Upper lobe of right lung (tissue), 1 donor: ENCODE results near the gene PBX1. TPM values are rescaled to one million over a fixed set of nuclear protein-coding genes. Genes with fewer than 3 reads are reported as not detected.

Experiments used
- ATAC-seq: fragments of 200-7000 bp; cut with Tn5 transposase; one replicate; pipeline ENCODE4 v1.9.1; 2020; ENCODE audit warnings: mild to moderate bottlenecking, moderate library complexity
- DNase-seq: peaks from one replicate; pipeline ENCODE4 v3.0.0-alpha.2; 2020
- H3K27ac ChIP-seq: fragments of 200-600 bp; one replicate; pipeline ENCODE4 v1.8.0; 2022
- H3K27me3 ChIP-seq: fragments of 200-600 bp; one replicate; pipeline ENCODE4 v1.8.0; 2022; ENCODE audit warnings: mild to moderate bottlenecking
- H3K36me3 ChIP-seq: fragments of 200-600 bp; one replicate; pipeline ENCODE4 v1.8.0; 2022
- H3K4me1 ChIP-seq: fragments of 200-600 bp; one replicate; pipeline ENCODE4 v1.8.0; 2022
- H3K4me3 ChIP-seq: fragments of 200-600 bp; one replicate; pipeline ENCODE4 v1.8.0; 2022; ENCODE audit warnings: mild to moderate bottlenecking
- H3K9me3 ChIP-seq: fragments of 200-600 bp; one replicate; pipeline ENCODE4 v1.8.0; 2022
- intact Hi-C: fragments of 100-400 bp; cut with DNase I; formaldehyde crosslinking; loops from one replicate; pipeline ENCODE4 v1.11.0; 2022
- total RNA-seq: library from RNA; stranded (reverse); fragmentation: NEBNext Ultra II Directional; extraction: Animal tissue kit (Norgen Biotek cat#: 25700); gene quantifications from one replicate; pipeline ENCODE4 v1.2.1, GENCODE V29; 2021
- TF ChIP-seq, protein P1 (sequence below): fragments of 200-600 bp; IDR thresholded peaks from one replicate; pipeline ENCODE4 v1.8.0; 2022; ENCODE audit warnings: antibody characterized with exemption
- donor health status: DM: no; HTN: yes; CAD: no; lungs with severe emphysema.

PBX1 gene
- total RNA-seq, 1 donor from 2014 or later: 56.7 TPM

- no peak overlapping the region for H3K4me3 ChIP-seq
- H3K27me3 ChIP-seq: no peaks in the 10 kb centered on the region
- intact Hi-C loops: no loop called here
- TF ChIP-seq, protein P1, sequence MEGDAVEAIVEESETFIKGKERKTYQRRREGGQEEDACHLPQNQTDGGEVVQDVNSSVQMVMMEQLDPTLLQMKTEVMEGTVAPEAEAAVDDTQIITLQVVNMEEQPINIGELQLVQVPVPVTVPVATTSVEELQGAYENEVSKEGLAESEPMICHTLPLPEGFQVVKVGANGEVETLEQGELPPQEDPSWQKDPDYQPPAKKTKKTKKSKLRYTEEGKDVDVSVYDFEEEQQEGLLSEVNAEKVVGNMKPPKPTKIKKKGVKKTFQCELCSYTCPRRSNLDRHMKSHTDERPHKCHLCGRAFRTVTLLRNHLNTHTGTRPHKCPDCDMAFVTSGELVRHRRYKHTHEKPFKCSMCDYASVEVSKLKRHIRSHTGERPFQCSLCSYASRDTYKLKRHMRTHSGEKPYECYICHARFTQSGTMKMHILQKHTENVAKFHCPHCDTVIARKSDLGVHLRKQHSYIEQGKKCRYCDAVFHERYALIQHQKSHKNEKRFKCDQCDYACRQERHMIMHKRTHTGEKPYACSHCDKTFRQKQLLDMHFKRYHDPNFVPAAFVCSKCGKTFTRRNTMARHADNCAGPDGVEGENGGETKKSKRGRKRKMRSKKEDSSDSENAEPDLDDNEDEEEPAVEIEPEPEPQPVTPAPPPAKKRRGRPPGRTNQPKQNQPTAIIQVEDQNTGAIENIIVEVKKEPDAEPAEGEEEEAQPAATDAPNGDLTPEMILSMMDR: no peak
- DNase-seq (no peak), ATAC-seq (no peak)
- H3K27ac ChIP-seq: no peak overlapping the region
- peaks cover 3% of the 10 kb centered on the region for H3K4me1 ChIP-seq
- no peaks in the 10 kb centered on the region for H3K9me3 ChIP-seq
- H3K36me3 ChIP-seq: no peaks in the 10 kb centered on the region
Observed at GRCh38 chr1:164687777-164688176, 128.8 kb downstream of the PBX1 start.

DNA sequence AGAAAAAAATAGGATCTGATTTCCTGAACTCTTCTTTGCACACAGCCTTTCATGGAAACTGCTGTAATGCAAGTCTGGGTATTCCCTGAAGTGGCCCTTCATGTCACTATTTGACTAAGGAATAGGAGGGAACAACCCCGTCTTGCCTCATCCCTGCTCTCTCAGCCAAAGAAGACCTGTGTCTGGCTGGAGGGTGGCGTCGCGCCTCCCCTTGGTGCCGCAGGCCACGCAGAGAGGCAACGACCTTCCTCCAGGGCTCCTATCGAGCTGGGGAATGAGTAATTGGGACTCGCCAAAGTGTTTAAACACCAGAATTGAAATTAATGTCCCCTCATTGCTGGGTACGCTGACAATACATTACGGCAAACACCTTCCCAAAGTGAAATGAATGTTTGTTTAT lies 129.8 kb downstream of the PBX1 start:
- TF ChIP-seq, protein P1: no peak
- no peaks in the 10 kb centered on the region for H3K27me3 ChIP-seq
- no peak overlapping the region for H3K27ac ChIP-seq
- H3K4me1 ChIP-seq: peaks cover 3% of the 10 kb centered on the region
- H3K4me3 ChIP-seq: no peak overlapping the region
- H3K36me3 ChIP-seq: no peaks in the 10 kb centered on the region
- no peaks in the 10 kb centered on the region for H3K9me3 ChIP-seq
- DNase-seq (no peak), ATAC-seq (peak; percentile 18)
- intact Hi-C loops: no loop called here

GRCh38 chr1:164689672-164690511 lies 130.9 kb downstream of the PBX1 start:
- DNase-seq (no peak), ATAC-seq (no peak)
- TF ChIP-seq, protein P1: no peak
- no peaks in the 10 kb centered on the region for H3K4me1 ChIP-seq
- no peaks in the 10 kb centered on the region for H3K36me3 ChIP-seq
- no peaks in the 10 kb centered on the region for H3K9me3 ChIP-seq
- H3K27me3 ChIP-seq: no peaks in the 10 kb centered on the region
- no peak overlapping the region for H3K4me3 ChIP-seq
- intact Hi-C loops: no loop called here
- H3K27ac ChIP-seq: no peak overlapping the region

- H3K36me3 ChIP-seq: no peaks in the 10 kb centered on the region
- no peak for DNase-seq
- H3K4me3 ChIP-seq: no peak overlapping the region
- H3K9me3 ChIP-seq: no peaks in the 10 kb centered on the region
- no peaks in the 10 kb centered on the region for H3K4me1 ChIP-seq
- H3K27ac ChIP-seq: no peak overlapping the region
- TF ChIP-seq, protein P1: no peak
- no peaks in the 10 kb centered on the region for H3K27me3 ChIP-seq
- intact Hi-C loops: no loop called here
- ATAC-seq: no peak
Observed at GRCh38 chr1:164692420-164692819, 133.4 kb downstream of the PBX1 start.

- no peak for ATAC-seq
Observed at GRCh38 chr1:164693564-164694359, 134.8 kb downstream of the PBX1 start.

More at GRCh38 chr1:164693564-164694359, 134.8 kb downstream of the PBX1 start:
- Histone ChIP-seq H3K27me3 (no peaks in the 10 kb centered on the region), H3K9me3 (no peaks in the 10 kb centered on the region), H3K4me1 (no peaks in the 10 kb centered on the region), H3K27ac (no peak overlapping the region), H3K36me3 (no peaks in the 10 kb centered on the region), H3K4me3 (no peak overlapping the region)
- TF ChIP-seq, protein P1: no peak
- no peak for DNase-seq
- intact Hi-C loops: no loop called here
